GM12878 (cell line): ENCODE measurements around the gene RPS8. TPM values are rescaled to one million over a fixed set of nuclear protein-coding genes. Genes with fewer than 3 reads are reported as not detected.

ENCODE experiments used
- ATAC-seq: fragments of 200-7000 bp; cut with Tn5 transposase; 3 replicates; pipeline ENCODE4 v1.9.1; 2020; ENCODE audit warnings: mild to moderate bottlenecking, moderate library complexity
- BruUV-seq: library from RNA; stranded (reverse); fragments of 400-500 nt; replicated peaks from 2 replicates; lab custom pipeline; 2021; lab: Mats Ljungman, UMichigan
- CTCF ChIA-PET: fragments of 300-600 bp; sonication (Branson Sonifier 250); formaldehyde crosslinking; extraction: SDS; loops from one replicate; lab custom pipeline; 2021; ENCODE audit warnings: inconsistent platforms; lab: Yijun Ruan, JAX
- POLR2A ChIA-PET: fragments of 350-600 bp; formaldehyde crosslinking; extraction: SDS; loops from one replicate; lab custom pipeline; 2021; ENCODE audit warnings: inconsistent platforms; lab: Charles Lee
- RAD21 ChIA-PET: fragments of 300-600 bp; sonication (Branson Sonifier 250); formaldehyde crosslinking; loops from one replicate; lab custom pipeline; 2023; ENCODE audit warnings: antibody characterized with exemption; ENCODE audit not compliant: unreplicated experiment; lab: Charles Lee
- SMC1A ChIA-PET: fragments of 300-600 bp; sonication (Branson Sonifier 250); formaldehyde crosslinking; loops from one replicate; lab custom pipeline; 2023; ENCODE audit not compliant: unreplicated experiment, uncharacterized antibody; lab: Charles Lee
- DNase-seq: peaks from one replicate; pipeline ENCODE4 v3.0.0-alpha.2; 2011; ENCODE audit warnings: low read depth, low spot score
- FAIRE-seq: peaks from 3 replicates; lab custom pipeline; 2011; peaks lifted over from hg19 to GRCh38; lab: Jason Lieb, UNC
- H2AFZ ChIP-seq: 2 replicates; pipeline ENCODE4 v1.6.0; 2011; ENCODE audit warnings: low read depth, low read length, control low read depth; ENCODE audit not compliant: control insufficient read depth
- H3K27ac ChIP-seq: 2 replicates; pipeline ENCODE4 v1.5.1; 2011; ENCODE audit warnings: control low read depth; ENCODE audit not compliant: control insufficient read depth, insufficient read depth
- H3K27me3 ChIP-seq, 2 experiments: replicated peaks in 1 of 2; 2 replicates each; pipeline versions ENCODE4 v1.6.0 to v1.6.1; 2011; ENCODE audit warnings: low read length in 1 of 2; ENCODE audit not compliant: control insufficient read depth in 2 of 2, insufficient read depth in 2 of 2
- H3K36me3 ChIP-seq, 2 experiments: 2 replicates each; pipeline ENCODE4 v1.5.1; 2011; ENCODE audit warnings: low read length in 1 of 2; ENCODE audit not compliant: control insufficient read depth in 2 of 2, insufficient read depth in 2 of 2
- H3K4me1 ChIP-seq: 2 replicates; pipeline ENCODE4 v1.6.1; 2011; ENCODE audit warnings: mild to moderate bottlenecking, low read length, moderate library complexity, mixed read lengths; ENCODE audit not compliant: control insufficient read depth, insufficient read depth
- H3K4me2 ChIP-seq: 2 replicates; pipeline ENCODE4 v1.6.0; 2011; ENCODE audit warnings: control low read depth; ENCODE audit not compliant: control insufficient read depth, insufficient read depth
- H3K4me3 ChIP-seq: fragments of 200-600 bp; sonication (generic); 2 replicates; pipeline ENCODE4 v1.5.1; 2016
- H3K79me2 ChIP-seq: 2 replicates; pipeline ENCODE4 v1.6.0; 2011; ENCODE audit warnings: low read length; ENCODE audit not compliant: control insufficient read depth, insufficient read depth
- H3K9ac ChIP-seq: 2 replicates; pipeline ENCODE4 v1.8.0; 2011; ENCODE audit warnings: low read length, control low read depth, mixed read lengths; ENCODE audit not compliant: control insufficient read depth, insufficient read depth
- H3K9me3 ChIP-seq: replicated peaks from 3 replicates; pipeline ENCODE4 v1.5.1; 2011; ENCODE audit warnings: mild to moderate bottlenecking, low read length; ENCODE audit not compliant: control insufficient read depth, insufficient read depth
- H4K20me1 ChIP-seq: 2 replicates; pipeline ENCODE4 v1.6.0; 2011; ENCODE audit not compliant: control insufficient read depth, insufficient read depth
- CBFB ChIP-seq: IDR thresholded peaks from 2 replicates; pipeline ENCODE4 v1.6.1; 2016; ENCODE audit warnings: antibody characterized with exemption, low read depth
- CBX3 ChIP-seq: fragments of 200-600 bp; sonication (generic); IDR thresholded peaks from 2 replicates; pipeline ENCODE4 v1.6.1; 2016; ENCODE audit warnings: low read depth, borderline replicate concordance
- FOXK2 ChIP-seq: fragments of 450-650 bp; IDR thresholded peaks from 2 replicates; pipeline ENCODE4 v1.6.1; 2017; ENCODE audit warnings: mild to moderate bottlenecking, moderate library complexity
- FOXM1 ChIP-seq: IDR thresholded peaks from 2 replicates; pipeline ENCODE4 v1.6.1; 2012; ENCODE audit warnings: low read depth, mild to moderate bottlenecking, inconsistent platforms, low read length, moderate library complexity
- HCFC1 ChIP-seq: fragments of 150-350 bp; IDR thresholded peaks from 2 replicates; pipeline ENCODE4 v1.6.1; 2014; ENCODE audit warnings: low read length
- KDM1A ChIP-seq: fragments of 200-600 bp; sonication (generic); IDR thresholded peaks from 2 replicates; pipeline ENCODE4 v1.6.1; 2016; ENCODE audit warnings: borderline replicate concordance
- NR2F1 ChIP-seq: fragments of 450-650 bp; conservative IDR thresholded peaks from 2 replicates; pipeline ENCODE4 v1.6.1; 2017; ENCODE audit warnings: mild to moderate bottlenecking
- PAX5 ChIP-seq: IDR thresholded peaks from 2 replicates; pipeline ENCODE4 v1.6.1; 2011; ENCODE audit warnings: low read depth, low read length, borderline replicate concordance
- RELA ChIP-seq: fragments of 450-650 bp; IDR thresholded peaks from 2 replicates; pipeline ENCODE4 v1.8.0; 2014; ENCODE audit warnings: borderline replicate concordance; ENCODE audit not compliant: partially characterized antibody
- RFX5 ChIP-seq: IDR thresholded peaks from 2 replicates; pipeline ENCODE4 v1.6.1; 2011; ENCODE audit warnings: low read depth, low read length, improper control_type of control experiment
- SMAD1 ChIP-seq: fragments of 450-650 bp; IDR thresholded peaks from 2 replicates; pipeline ENCODE4 v1.6.1; 2018; ENCODE audit warnings: mild to moderate bottlenecking, low read depth; ENCODE audit not compliant: partially characterized antibody
- SMARCA5 ChIP-seq: fragments of 450-650 bp; IDR thresholded peaks from 2 replicates; pipeline ENCODE4 v1.6.1; 2017; ENCODE audit warnings: mild to moderate bottlenecking
- TARDBP ChIP-seq: IDR thresholded peaks from 2 replicates; pipeline ENCODE4 v1.6.1; 2016; ENCODE audit warnings: borderline replicate concordance
- WGBS: methylation state at CpG from one replicate; pipeline ENCODE4 v1.1.6; 2016; ENCODE audit warnings: low lambda C conversion rate; ENCODE audit not compliant: insufficient replicate concordance, insufficient coverage; ENCODE audit errors: missing lambda C conversion rate; 5-methylcytosine and 5-hydroxymethylcytosine counted together
- in situ Hi-C: fragments of 300-500 bp; cut with MboI; formaldehyde crosslinking; loops from 9 replicates; pipeline ENCODE4 v1.14.3; 2018; ENCODE audit warnings: mixed read lengths
- intact Hi-C: fragments of 100-400 bp; cut with micrococcal nuclease; formaldehyde crosslinking; loops from one replicate; pipeline ENCODE4 v1.14.2; 2022; ENCODE audit not compliant: unreplicated experiment
- polyA plus RNA-seq, 11 experiments: library from polyadenylated mRNA; depleted of rRNA in 4 of 11; unstranded in 6 of 11; stranded (reverse) in 5 of 11; fragments of >200 nt; fragmentation: Nextera tagmentation in 4 of 11; fragmentation: Illumina TruSeq in 1 of 11; extraction: Ambion mirVana in 4 of 11; extraction: Trizol in 1 of 11; gene quantifications; 1 replicate in 1 of 11; 2 replicates in 10 of 11; pipeline versions ENCODE4 v1.2.1 to v1.2.3, GENCODE V29; 2011 to 2016; ENCODE audit warnings: inconsistent platforms in 2 of 11, missing spikeins in 2 of 11, low read depth in 1 of 11
- total RNA-seq, 4 experiments: library from RNA; depleted of rRNA in 3 of 4; stranded (reverse); fragments of >200 nt in 3 of 4; fragmentation: Illumina TruSeq in 1 of 4; extraction: Trizol in 1 of 4; gene quantifications; 2 replicates each; pipeline versions ENCODE4 v1.2.1 to v1.2.3, GENCODE V29; 2013 to 2021
- TF ChIP-seq, protein P1 (sequence below): IDR thresholded peaks from 2 replicates; pipeline ENCODE4 v1.6.1; 2012; ENCODE audit warnings: low read depth, low read length, improper control_type of control experiment
- TF ChIP-seq, protein P2 (sequence below): fragments of 450-650 bp; conservative IDR thresholded peaks from 2 replicates; pipeline ENCODE4 v1.6.1; 2017; ENCODE audit warnings: mild to moderate bottlenecking, moderate library complexity
- TF ChIP-seq, protein P3 (sequence below): fragments of 450-650 bp; formaldehyde crosslinking; IDR thresholded peaks from 2 replicates; pipeline ENCODE4 v1.5.0; 2022; ENCODE audit warnings: mild to moderate bottlenecking, missing genetic modification characterization

The RPS8 gene
- total and polyA plus RNA-seq, 10 of the 15 experiments (the other 5 are each of a cell fraction or from before 2014, with no cell fraction given) = 1,296 to 3,461 (median 2,877) TPM

DNA sequence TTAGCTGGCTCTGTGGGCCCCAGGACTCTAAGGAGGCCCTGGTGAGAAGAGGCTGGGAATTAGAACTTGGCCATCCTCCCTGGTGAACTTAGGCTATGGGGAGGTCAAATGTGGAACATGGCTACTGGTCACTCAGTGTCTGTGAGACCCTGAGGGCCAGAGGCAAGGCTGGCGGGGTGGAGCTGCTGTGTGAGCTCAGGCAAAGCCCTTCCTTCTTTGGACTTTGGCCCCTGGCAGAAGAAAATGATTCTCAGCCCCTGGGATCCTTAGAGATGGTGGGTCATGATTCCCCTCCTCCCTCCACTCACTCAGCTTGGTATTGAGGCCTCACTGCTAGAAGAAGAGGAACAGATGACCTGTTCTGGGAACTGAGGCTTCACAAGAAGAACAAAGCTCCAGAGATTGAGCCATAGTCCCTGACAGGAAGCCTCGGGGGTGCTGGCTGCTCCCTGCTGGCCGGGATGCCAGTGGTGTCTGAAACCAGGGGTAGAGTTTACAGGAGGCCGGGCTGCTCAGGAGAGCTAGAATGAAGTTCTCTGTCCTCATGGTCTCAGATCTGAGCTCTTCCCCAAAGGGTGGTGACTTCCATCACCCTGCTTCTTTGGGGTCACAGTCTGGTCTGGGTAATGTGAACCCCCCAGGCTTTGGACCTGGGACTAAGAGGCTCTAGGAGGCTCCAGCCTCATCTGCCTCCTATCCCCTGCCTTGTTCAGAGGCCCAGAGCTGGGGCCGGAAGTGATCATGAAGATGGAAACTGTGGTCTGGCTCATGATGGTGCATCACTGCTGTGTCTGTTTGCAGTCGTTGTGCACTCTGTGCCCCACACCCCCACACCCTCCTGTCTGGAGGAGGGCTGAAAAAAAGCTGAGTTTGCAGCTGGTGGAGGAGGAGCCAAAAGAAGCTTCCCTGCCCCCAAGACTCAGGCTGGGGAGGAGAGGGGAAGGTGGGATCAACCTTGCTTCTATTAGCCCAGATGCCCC is 33.9 kb downstream of the RPS8 start:
- BruUV-seq = TSS peak; percentile 71
- SMC1A ChIA-PET = interaction anchor here (0.8 to 4.6 kb wide), 13 partner anchors 8 to 202 kb away, joined by 3 to 52 read pairs (median 5); partner anchors contain the start of genes HECTD3, PLK3, RNU5D-1 and RPS8
- POLR2A ChIA-PET = interaction anchor here (0.7 to 5.1 kb wide), 22 partner anchors 9 to 498 kb away, joined by 3 to 59 read pairs (median 5); partner anchors contain the start of genes ARMH1, HECTD3, KIF2C and PLK3
- peak overlapping the region; percentile 70 for H2AFZ ChIP-seq
- ATAC-seq (peak; percentile 55), DNase-seq (peak; percentile 84), FAIRE-seq (peak; percentile 97)
- H3K36me3 ChIP-seq = peaks cover 3 to 4% of the 10 kb centered on the region in 2 experiments; a peak in 3 of 4 replicates
- H3K79me2 ChIP-seq = no peaks in the 10 kb centered on the region
- peak overlapping the region; percentile 71 for H3K4me2 ChIP-seq
- in situ Hi-C loops (loop anchor here (5.0 kb wide), 1 partner anchor 77 kb away; the partner anchor contains the start of gene RNU5D-1), intact Hi-C loops (no loop called here)
- peak overlapping the region; percentile 95 for H3K27ac ChIP-seq
- RAD21 ChIA-PET = interaction anchor here (1.0 to 3.5 kb wide), 14 partner anchors 9 to 530 kb away, joined by 3 to 41 read pairs (median 4); partner anchors contain the start of genes HECTD3, PLK3, RNU5D-1 and RPS8
- H3K9ac ChIP-seq = peak overlapping the region; percentile 75
- no peak overlapping the region for H3K4me3 ChIP-seq
- H3K9me3 ChIP-seq = no peaks in the 10 kb centered on the region
- CTCF ChIA-PET = interaction anchor here (0.5 to 4.1 kb wide), 18 partner anchors 10 to 205 kb away, joined by 3 to 47 read pairs (median 4); partner anchors contain the start of genes BEST4, PLK3 and RNU5D-1
- WGBS = 26% methylated on average over 6 of the region's 6 CpGs
- peaks cover 48% of the 10 kb centered on the region for H3K4me1 ChIP-seq
- H4K20me1 ChIP-seq = no peaks in the 10 kb centered on the region
- no peaks in the 10 kb centered on the region for H3K27me3 ChIP-seq
- TF ChIP-seq FOXM1 (no peak), CBFB (peak; percentile 58; the same call in 1 of the 2 replicates), NR2F1 (no peak), SMAD1 (no peak), RFX5 (no peak), HCFC1 (no peak), TARDBP (no peak), SMARCA5 (peak; percentile 17; the same call in 1 of the 2 replicates), RELA (no peak), KDM1A (no peak), PAX5 (peak; percentile 53; the same call in 1 of the 2 replicates), FOXK2 (no peak), CBX3 (no peak)
- TF ChIP-seq, protein P1, sequence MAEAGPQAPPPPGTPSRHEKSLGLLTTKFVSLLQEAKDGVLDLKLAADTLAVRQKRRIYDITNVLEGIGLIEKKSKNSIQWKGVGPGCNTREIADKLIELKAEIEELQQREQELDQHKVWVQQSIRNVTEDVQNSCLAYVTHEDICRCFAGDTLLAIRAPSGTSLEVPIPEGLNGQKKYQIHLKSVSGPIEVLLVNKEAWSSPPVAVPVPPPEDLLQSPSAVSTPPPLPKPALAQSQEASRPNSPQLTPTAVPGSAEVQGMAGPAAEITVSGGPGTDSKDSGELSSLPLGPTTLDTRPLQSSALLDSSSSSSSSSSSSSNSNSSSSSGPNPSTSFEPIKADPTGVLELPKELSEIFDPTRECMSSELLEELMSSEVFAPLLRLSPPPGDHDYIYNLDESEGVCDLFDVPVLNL = no peak
- TF ChIP-seq, protein P2, sequence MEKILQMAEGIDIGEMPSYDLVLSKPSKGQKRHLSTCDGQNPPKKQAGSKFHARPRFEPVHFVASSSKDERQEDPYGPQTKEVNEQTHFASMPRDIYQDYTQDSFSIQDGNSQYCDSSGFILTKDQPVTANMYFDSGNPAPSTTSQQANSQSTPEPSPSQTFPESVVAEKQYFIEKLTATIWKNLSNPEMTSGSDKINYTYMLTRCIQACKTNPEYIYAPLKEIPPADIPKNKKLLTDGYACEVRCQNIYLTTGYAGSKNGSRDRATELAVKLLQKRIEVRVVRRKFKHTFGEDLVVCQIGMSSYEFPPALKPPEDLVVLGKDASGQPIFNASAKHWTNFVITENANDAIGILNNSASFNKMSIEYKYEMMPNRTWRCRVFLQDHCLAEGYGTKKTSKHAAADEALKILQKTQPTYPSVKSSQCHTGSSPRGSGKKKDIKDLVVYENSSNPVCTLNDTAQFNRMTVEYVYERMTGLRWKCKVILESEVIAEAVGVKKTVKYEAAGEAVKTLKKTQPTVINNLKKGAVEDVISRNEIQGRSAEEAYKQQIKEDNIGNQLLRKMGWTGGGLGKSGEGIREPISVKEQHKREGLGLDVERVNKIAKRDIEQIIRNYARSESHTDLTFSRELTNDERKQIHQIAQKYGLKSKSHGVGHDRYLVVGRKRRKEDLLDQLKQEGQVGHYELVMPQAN = no peak
- TF ChIP-seq, protein P3, sequence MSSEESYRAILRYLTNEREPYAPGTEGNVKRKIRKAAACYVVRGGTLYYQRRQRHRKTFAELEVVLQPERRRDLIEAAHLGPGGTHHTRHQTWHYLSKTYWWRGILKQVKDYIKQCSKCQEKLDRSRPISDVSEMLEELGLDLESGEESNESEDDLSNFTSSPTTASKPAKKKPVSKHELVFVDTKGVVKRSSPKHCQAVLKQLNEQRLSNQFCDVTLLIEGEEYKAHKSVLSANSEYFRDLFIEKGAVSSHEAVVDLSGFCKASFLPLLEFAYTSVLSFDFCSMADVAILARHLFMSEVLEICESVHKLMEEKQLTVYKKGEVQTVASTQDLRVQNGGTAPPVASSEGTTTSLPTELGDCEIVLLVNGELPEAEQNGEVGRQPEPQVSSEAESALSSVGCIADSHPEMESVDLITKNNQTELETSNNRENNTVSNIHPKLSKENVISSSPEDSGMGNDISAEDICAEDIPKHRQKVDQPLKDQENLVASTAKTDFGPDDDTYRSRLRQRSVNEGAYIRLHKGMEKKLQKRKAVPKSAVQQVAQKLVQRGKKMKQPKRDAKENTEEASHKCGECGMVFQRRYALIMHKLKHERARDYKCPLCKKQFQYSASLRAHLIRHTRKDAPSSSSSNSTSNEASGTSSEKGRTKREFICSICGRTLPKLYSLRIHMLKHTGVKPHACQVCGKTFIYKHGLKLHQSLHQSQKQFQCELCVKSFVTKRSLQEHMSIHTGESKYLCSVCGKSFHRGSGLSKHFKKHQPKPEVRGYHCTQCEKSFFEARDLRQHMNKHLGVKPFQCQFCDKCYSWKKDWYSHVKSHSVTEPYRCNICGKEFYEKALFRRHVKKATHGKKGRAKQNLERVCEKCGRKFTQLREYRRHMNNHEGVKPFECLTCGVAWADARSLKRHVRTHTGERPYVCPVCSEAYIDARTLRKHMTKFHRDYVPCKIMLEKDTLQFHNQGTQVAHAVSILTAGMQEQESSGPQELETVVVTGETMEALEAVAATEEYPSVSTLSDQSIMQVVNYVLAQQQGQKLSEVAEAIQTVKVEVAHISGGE (CRISPR knock-in tag) = no peak
